HepG2 (cell line): ENCODE results near the gene SNX30. TPM values are rescaled to one million over a fixed set of nuclear protein-coding genes. Genes with fewer than 3 reads are reported as not detected.

Source experiments
- ATAC-seq: fragments of 200-7000 bp; cut with Tn5 transposase; 3 replicates; pipeline ENCODE4 v1.9.1; 2020; ENCODE audit warnings: mild to moderate bottlenecking, moderate library complexity
- BruUV-seq: library from RNA; stranded (reverse); fragments of 400-500 nt; replicated peaks from 2 replicates; lab custom pipeline; 2021; lab: Mats Ljungman, UMichigan
- CTCF ChIA-PET: fragments of 300-600 bp; formaldehyde crosslinking; extraction: SDS; loops from one replicate; lab custom pipeline; 2021; ENCODE audit warnings: low total read pairs, inconsistent platforms, low intra/inter-chr PET ratio; lab: Yijun Ruan, JAX
- POLR2A ChIA-PET: fragments of 350-600 bp; sonication (Branson Sonifier 250); formaldehyde crosslinking; loops from one replicate; lab custom pipeline; 2020; ENCODE audit warnings: antibody characterized with exemption, inconsistent platforms; lab: Yijun Ruan, JAX
- DNase-seq: peaks from one replicate; pipeline ENCODE4 v3.0.0-alpha.2; 2015; ENCODE audit warnings: low spot score
- FAIRE-seq: peaks from 3 replicates; lab custom pipeline; 2011; peaks lifted over from hg19 to GRCh38; lab: Jason Lieb, UNC
- H2AFZ ChIP-seq: one replicate; pipeline ENCODE4 v1.6.1; 2011; ENCODE audit warnings: low read length, inconsistent platforms
- H3K27ac ChIP-seq: fragments of 300-600 bp; 3 replicates; pipeline ENCODE4 v1.8.0; 2011; ENCODE audit warnings: mixed run types, mild to moderate bottlenecking, mixed read lengths, low read length, inconsistent platforms; ENCODE audit not compliant: insufficient read depth; ENCODE audit errors: extremely low read length
- H3K27me3 ChIP-seq, 2 experiments: fragments of 200-600 bp in 1 of 2; 2 replicates in 1 of 2; 3 replicates in 1 of 2; pipeline versions ENCODE4 v1.6.0 to v1.8.0; 2011; ENCODE audit warnings: low read length in 2 of 2, mild to moderate bottlenecking in 2 of 2, moderate library complexity in 2 of 2, inconsistent platforms in 1 of 2; ENCODE audit not compliant: insufficient read depth in 2 of 2, control insufficient read depth in 1 of 2
- H3K36me3 ChIP-seq, 2 experiments: fragments of 200-600 bp in 1 of 2; replicated peaks in 1 of 2; 2 replicates in 1 of 2; 3 replicates in 1 of 2; pipeline versions ENCODE4 v1.5.1 to v1.8.0; 2011; ENCODE audit warnings: low read length in 2 of 2, inconsistent platforms in 1 of 2; ENCODE audit not compliant: insufficient read depth in 2 of 2, control insufficient read depth in 1 of 2
- H3K4me1 ChIP-seq: 2 replicates; pipeline ENCODE4 v1.5.1; 2012; ENCODE audit warnings: low read length, inconsistent platforms; ENCODE audit not compliant: insufficient read depth
- H3K4me2 ChIP-seq: 2 replicates; pipeline ENCODE4 v1.6.0; 2011; ENCODE audit warnings: low read depth, low read length, inconsistent platforms
- H3K4me3 ChIP-seq, 3 experiments: fragments of 200-600 bp in 1 of 3; sonication (generic), shearing (Covaris generic) in 1 of 3; replicated peaks in 1 of 3; 2 replicates each; pipeline ENCODE4 v1.5.1; 2011 to 2016; ENCODE audit warnings: low read length in 3 of 3, inconsistent platforms in 2 of 3, low read depth in 2 of 3, mild to moderate bottlenecking in 2 of 3, control low read depth in 1 of 3, mixed read lengths in 1 of 3; ENCODE audit not compliant: insufficient read depth in 1 of 3
- H3K79me2 ChIP-seq: one replicate; pipeline ENCODE4 v1.6.1; 2011; ENCODE audit warnings: low read length, inconsistent platforms; ENCODE audit not compliant: insufficient read depth
- H3K9ac ChIP-seq: 2 replicates; pipeline ENCODE4 v1.6.0; 2011; ENCODE audit warnings: mild to moderate bottlenecking, low read depth, low read length, inconsistent platforms; ENCODE audit not compliant: insufficient read depth
- H3K9me3 ChIP-seq: 2 replicates; pipeline ENCODE4 v1.5.1; 2012; ENCODE audit warnings: mild to moderate bottlenecking, low read length
- H4K20me1 ChIP-seq: 2 replicates; pipeline ENCODE4 v1.6.0; 2011; ENCODE audit warnings: inconsistent platforms, mild to moderate bottlenecking, low read length, moderate library complexity; ENCODE audit not compliant: insufficient read depth
- HMG20B ChIP-seq: conservative IDR thresholded peaks from 2 replicates; pipeline ENCODE4 v1.6.1; 2016; ENCODE audit warnings: missing genetic modification reagents, missing compliant biosample characterization
- HNF4G ChIP-seq, 2 experiments: sonication (generic) in 1 of 2; formaldehyde crosslinking in 1 of 2; IDR thresholded peaks; 2 replicates each; pipeline versions ENCODE4 v1.4.0 to v1.6.1; 2011 to 2020; ENCODE audit warnings: borderline replicate concordance in 2 of 2, low read depth in 2 of 2, mild to moderate bottlenecking in 2 of 2, low read length in 1 of 2, missing genetic modification reagents in 1 of 2, moderate library complexity in 1 of 2
- HOMEZ ChIP-seq: IDR thresholded peaks from 2 replicates; pipeline ENCODE4 v1.6.1; 2016; ENCODE audit warnings: low read depth
- KAT7 ChIP-seq: IDR thresholded peaks from 2 replicates; pipeline ENCODE4 v1.6.1; 2018; ENCODE audit warnings: borderline replicate concordance, missing compliant biosample characterization
- MAX ChIP-seq: IDR thresholded peaks from 2 replicates; pipeline ENCODE4 v1.6.1; 2012; ENCODE audit warnings: inconsistent platforms
- RBFOX2 ChIP-seq: fragments of 200-400 bp; formaldehyde crosslinking; IDR thresholded peaks from 2 replicates; pipeline ENCODE4 v1.6.1; 2017; ENCODE audit warnings: low read depth, mild to moderate bottlenecking, low read length
- RXRB ChIP-seq: IDR thresholded peaks from 2 replicates; pipeline ENCODE4 v1.6.1; 2016; ENCODE audit warnings: borderline replicate concordance, missing genetic modification reagents, missing compliant biosample characterization
- SAP130 ChIP-seq: IDR thresholded peaks from 2 replicates; pipeline ENCODE4 v1.6.1; 2016; ENCODE audit warnings: low read depth
- SOX13 ChIP-seq, 3 experiments: fragments of 450-650 bp in 1 of 3; sonication (generic) in 1 of 3; formaldehyde crosslinking in 1 of 3; IDR thresholded peaks in 2 of 3; conservative IDR thresholded peaks in 1 of 3; 2 replicates each; pipeline versions ENCODE4 v1.5.0 to v1.6.1; 2016 to 2020; ENCODE audit warnings: antibody characterized with exemption in 1 of 3, mild to moderate bottlenecking in 1 of 3, missing compliant biosample characterization in 1 of 3, missing genetic modification reagents in 1 of 3, moderate library complexity in 1 of 3
- SRSF1 ChIP-seq: fragments of 200-400 bp; formaldehyde crosslinking; optimal IDR thresholded peaks from 2 replicates; pipeline ENCODE3; 2017; ENCODE audit warnings: mild to moderate bottlenecking, low read depth, low read length, moderate library complexity
- ZBTB3 ChIP-seq: sonication (generic); formaldehyde crosslinking; IDR thresholded peaks from 2 replicates; pipeline ENCODE4 v1.4.0; 2020; ENCODE audit warnings: low read depth, mild to moderate bottlenecking, moderate library complexity, missing genetic modification reagents, borderline replicate concordance
- ZFX ChIP-seq: sonication (generic); formaldehyde crosslinking; IDR thresholded peaks from 2 replicates; pipeline ENCODE4 v1.4.0; 2020; ENCODE audit warnings: mild to moderate bottlenecking, low read depth, missing genetic modification reagents, moderate library complexity
- ZNF331 ChIP-seq: sonication (generic); formaldehyde crosslinking; IDR thresholded peaks from 2 replicates; pipeline ENCODE4 v1.4.0; 2020; ENCODE audit warnings: missing genetic modification reagents
- ZNF644 ChIP-seq: IDR thresholded peaks from 2 replicates; pipeline ENCODE4 v1.6.1; 2016; ENCODE audit warnings: low read depth
- ZNF772 ChIP-seq: sonication (generic); formaldehyde crosslinking; IDR thresholded peaks from 2 replicates; pipeline ENCODE4 v1.5.0; 2020; ENCODE audit warnings: mild to moderate bottlenecking, missing genetic modification reagents
- WGBS: methylation state at CpG from one replicate; pipeline ENCODE4 v1.1.6; 2017; ENCODE audit warnings: low lambda C conversion rate; 5-methylcytosine and 5-hydroxymethylcytosine counted together
- in situ Hi-C: cut with HindIII; loops from 2 replicates; pipeline ENCODE4 v1.10.0; 2017; ENCODE audit warnings: low pct_unique_long_range_greater_than_20kb; ENCODE audit not compliant: extremely low pct_ligation_motif_present
- intact Hi-C: fragments of 100-400 bp; cut with micrococcal nuclease; formaldehyde crosslinking; loops from one replicate; pipeline ENCODE4 v1.10.0; 2022; ENCODE audit not compliant: unreplicated experiment
- polyA plus RNA-seq, 8 experiments: library from polyadenylated mRNA; depleted of rRNA in 3 of 8; stranded (reverse) in 7 of 8; unstranded in 1 of 8; fragments of >200 nt; fragmentation: Illumina TruSeq in 4 of 8; extraction: Trizol in 4 of 8; gene quantifications; 2 replicates each; pipeline versions ENCODE4 v1.2.1 to v1.2.3, GENCODE V29; 2011 to 2016; ENCODE audit warnings: low read depth in 4 of 8, missing spikeins in 1 of 8, mixed read lengths in 1 of 8; ENCODE audit not compliant: insufficient read depth in 1 of 8
- total RNA-seq, 5 experiments: library from RNA; depleted of rRNA; stranded (reverse); fragments of >200 nt; fragmentation: Illumina TruSeq; extraction: Trizol; gene quantifications; 2 replicates each; pipeline ENCODE4 v1.2.3, GENCODE V29; 2016; ENCODE audit warnings: low read depth in 1 of 5
- TF ChIP-seq, protein P1 (sequence below): sonication (generic); formaldehyde crosslinking; IDR thresholded peaks from 2 replicates; pipeline ENCODE4 v1.4.0; 2020; ENCODE audit warnings: mild to moderate bottlenecking, missing genetic modification reagents
- TF ChIP-seq, protein P2 (sequence below): sonication (generic); formaldehyde crosslinking; IDR thresholded peaks from 2 replicates; pipeline ENCODE4 v1.4.0; 2020; ENCODE audit warnings: missing genetic modification reagents

SNX30 gene
- total and polyA plus RNA-seq, 2 of the 13 experiments (the other 11 are each of a cell fraction or from before 2014, with no cell fraction given), result 4.4 to 12.4 TPM

GRCh38 chr9:112747094-112747493, 3.5 kb upstream of the SNX30 start:
- POLR2A ChIA-PET, result interaction anchor here (0.9 to 2.7 kb wide), 3 partner anchors 14 to 18 kb away, joined by 3 to 20 read pairs (median 3); no protein-coding TSS in a partner anchor
- Histone ChIP-seq H3K9ac (peak overlapping the region; percentile 60), H3K4me3 (peak overlapping the region in 1 of 3 experiments; percentile 9; a peak in 1 of 6 replicates), H3K27me3 (no peaks in the 10 kb centered on the region; a peak in 1 of 5 replicates), H3K36me3 (no peaks in the 10 kb centered on the region), H2AFZ (no peak overlapping the region), H3K4me1 (peaks cover 46% of the 10 kb centered on the region), H3K79me2 (peaks cover 10% of the 10 kb centered on the region), H4K20me1 (no peaks in the 10 kb centered on the region), H3K9me3 (no peaks in the 10 kb centered on the region), H3K27ac (peak overlapping the region; percentile 72), H3K4me2 (peak overlapping the region; percentile 59)
- peak; percentile 93 for DNase-seq
- FAIRE-seq, result peak; percentile 66
- CTCF ChIA-PET, result no interaction called here
- no TSS peak for BruUV-seq
- in situ Hi-C loops (loop anchor here (10.0 kb wide), 1 partner anchor 48 kb away; no protein-coding TSS in a partner anchor), intact Hi-C loops (loop anchor here (1.0 kb wide), 3 partner anchors 15 to 46 kb away; partner anchors contain the start of gene INIP)
- ATAC-seq, result peak; percentile 59
- 8% methylated on average over 6 of the region's 7 CpGs for WGBS
- TF ChIP-seq SAP130 (CRISPR knock-in tag), result peak; percentile 54; the same call in 1 of the 2 replicates
- 0 out of 2 replicates have a peak, but pooled peaks have one; percentile 18 for TF ChIP-seq RBFOX2
- TF ChIP-seq, protein P1, sequence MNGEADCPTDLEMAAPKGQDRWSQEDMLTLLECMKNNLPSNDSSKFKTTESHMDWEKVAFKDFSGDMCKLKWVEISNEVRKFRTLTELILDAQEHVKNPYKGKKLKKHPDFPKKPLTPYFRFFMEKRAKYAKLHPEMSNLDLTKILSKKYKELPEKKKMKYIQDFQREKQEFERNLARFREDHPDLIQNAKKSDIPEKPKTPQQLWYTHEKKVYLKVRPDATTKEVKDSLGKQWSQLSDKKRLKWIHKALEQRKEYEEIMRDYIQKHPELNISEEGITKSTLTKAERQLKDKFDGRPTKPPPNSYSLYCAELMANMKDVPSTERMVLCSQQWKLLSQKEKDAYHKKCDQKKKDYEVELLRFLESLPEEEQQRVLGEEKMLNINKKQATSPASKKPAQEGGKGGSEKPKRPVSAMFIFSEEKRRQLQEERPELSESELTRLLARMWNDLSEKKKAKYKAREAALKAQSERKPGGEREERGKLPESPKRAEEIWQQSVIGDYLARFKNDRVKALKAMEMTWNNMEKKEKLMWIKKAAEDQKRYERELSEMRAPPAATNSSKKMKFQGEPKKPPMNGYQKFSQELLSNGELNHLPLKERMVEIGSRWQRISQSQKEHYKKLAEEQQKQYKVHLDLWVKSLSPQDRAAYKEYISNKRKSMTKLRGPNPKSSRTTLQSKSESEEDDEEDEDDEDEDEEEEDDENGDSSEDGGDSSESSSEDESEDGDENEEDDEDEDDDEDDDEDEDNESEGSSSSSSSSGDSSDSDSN, result 0 out of 2 replicates have a peak, but pooled peaks have one; percentile 31
- peak; percentile 51; the same call in 1 of the 2 replicates for TF ChIP-seq ZNF644
- no peak for TF ChIP-seq SRSF1
- peak; percentile 14; the same call in 1 of the 2 replicates for TF ChIP-seq HNF4G (IDR thresholded peaks at IDR 0.05; ENCODE audit: borderline replicate concordance, low read depth, low read length)
- no peak for TF ChIP-seq HNF4G (CRISPR knock-in tag; IDR thresholded peaks at IDR 0.05; ENCODE audit: borderline replicate concordance, low read depth)
- TF ChIP-seq HMG20B (CRISPR knock-in tag), result peak; percentile 35; the same call in 1 of the 2 replicates
- no peak for TF ChIP-seq SOX13 (IDR thresholded peaks at IDR 0.05)
- TF ChIP-seq SOX13 (CRISPR knock-in tag; conservative IDR thresholded peaks at IDR 0.05 in 1 of 2, IDR thresholded peaks at IDR 0.05 in 1 of 2), result peak in 1 of 2 experiments; percentile 74; a peak in 2 of 4 replicates
- TF ChIP-seq HOMEZ (CRISPR knock-in tag), result 0 out of 2 replicates have a peak, but pooled peaks have one; percentile 13
- TF ChIP-seq ZFX (CRISPR knock-in tag), result peak; percentile 41
- TF ChIP-seq, protein P2, sequence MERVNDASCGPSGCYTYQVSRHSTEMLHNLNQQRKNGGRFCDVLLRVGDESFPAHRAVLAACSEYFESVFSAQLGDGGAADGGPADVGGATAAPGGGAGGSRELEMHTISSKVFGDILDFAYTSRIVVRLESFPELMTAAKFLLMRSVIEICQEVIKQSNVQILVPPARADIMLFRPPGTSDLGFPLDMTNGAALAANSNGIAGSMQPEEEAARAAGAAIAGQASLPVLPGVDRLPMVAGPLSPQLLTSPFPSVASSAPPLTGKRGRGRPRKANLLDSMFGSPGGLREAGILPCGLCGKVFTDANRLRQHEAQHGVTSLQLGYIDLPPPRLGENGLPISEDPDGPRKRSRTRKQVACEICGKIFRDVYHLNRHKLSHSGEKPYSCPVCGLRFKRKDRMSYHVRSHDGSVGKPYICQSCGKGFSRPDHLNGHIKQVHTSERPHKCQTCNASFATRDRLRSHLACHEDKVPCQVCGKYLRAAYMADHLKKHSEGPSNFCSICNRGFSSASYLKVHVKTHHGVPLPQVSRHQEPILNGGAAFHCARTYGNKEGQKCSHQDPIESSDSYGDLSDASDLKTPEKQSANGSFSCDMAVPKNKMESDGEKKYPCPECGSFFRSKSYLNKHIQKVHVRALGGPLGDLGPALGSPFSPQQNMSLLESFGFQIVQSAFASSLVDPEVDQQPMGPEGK (CRISPR knock-in tag), result peak; percentile 70; the same call in 1 of the 2 replicates
- peak; percentile 51; the same call in 1 of the 2 replicates for TF ChIP-seq ZNF772
- TF ChIP-seq RXRB (CRISPR knock-in tag), result peak; percentile 32; the same call in 1 of the 2 replicates
- no peak for TF ChIP-seq ZBTB3 (CRISPR knock-in tag)
- 0 out of 2 replicates have a peak, but pooled peaks have one; percentile 26 for TF ChIP-seq ZNF331 (CRISPR knock-in tag)
- TF ChIP-seq MAX, result peak; percentile 66
- TF ChIP-seq KAT7, result no peak
